Osteoblast (primary cell): Measurements from ENCODE around the gene RAC2. TPM values are rescaled to one million over a fixed set of nuclear protein-coding genes. Genes with fewer than 3 reads are reported as not detected.

Experiments used
- DNase-seq: peaks from one replicate; pipeline ENCODE4 v3.0.0; 2011; ENCODE audit warnings: low spot score, mixed read lengths; ENCODE audit not compliant: insufficient read length; ENCODE audit errors: missing footprints
- H2AFZ ChIP-seq: 2 replicates; pipeline ENCODE4 v1.6.0; 2011; ENCODE audit warnings: mild to moderate bottlenecking, low read length
- H3K27ac ChIP-seq: 2 replicates; pipeline ENCODE4 v1.5.1; 2011; ENCODE audit warnings: mild to moderate bottlenecking, low read depth, low read length, moderate library complexity
- H3K27me3 ChIP-seq: 2 replicates; pipeline ENCODE4 v1.6.0; 2012; ENCODE audit warnings: mild to moderate bottlenecking, control low read depth, inconsistent platforms, low read length, moderate library complexity; ENCODE audit not compliant: insufficient read depth
- H3K36me3 ChIP-seq: 2 replicates; pipeline ENCODE4 v1.5.1; 2011; ENCODE audit warnings: mild to moderate bottlenecking, low read length, control low read depth, moderate library complexity; ENCODE audit not compliant: insufficient read depth
- H3K4me1 ChIP-seq: 2 replicates; pipeline ENCODE4 v1.5.1; 2011; ENCODE audit warnings: mild to moderate bottlenecking, low read length, control low read depth, moderate library complexity; ENCODE audit not compliant: insufficient read depth
- H3K4me2 ChIP-seq: 2 replicates; pipeline ENCODE4 v1.6.0; 2011; ENCODE audit warnings: mild to moderate bottlenecking, low read length; ENCODE audit not compliant: insufficient read depth
- H3K4me3 ChIP-seq: fragments of 200-600 bp; sonication (generic); 3 replicates; pipeline ENCODE4 v1.5.1; 2012; ENCODE audit warnings: mild to moderate bottlenecking, low read length, inconsistent platforms; ENCODE audit not compliant: insufficient read depth
- H3K79me2 ChIP-seq: 2 replicates; pipeline ENCODE4 v1.6.0; 2012; ENCODE audit warnings: mild to moderate bottlenecking, low read length, control low read depth, inconsistent platforms; ENCODE audit not compliant: insufficient read depth
- H3K9me3 ChIP-seq: 2 replicates; pipeline ENCODE4 v1.5.1; 2011; ENCODE audit warnings: low read depth, low read length, control low read depth
- H4K20me1 ChIP-seq: 2 replicates; pipeline ENCODE4 v1.6.0; 2012; ENCODE audit warnings: mild to moderate bottlenecking, low read length, control low read depth; ENCODE audit not compliant: insufficient read depth
- CTCF ChIP-seq: IDR thresholded peaks from 2 replicates; pipeline ENCODE4 v1.5.1; 2011; ENCODE audit warnings: mild to moderate bottlenecking, low read depth, low read length, moderate library complexity; ENCODE audit errors: extremely low read depth
- total RNA-seq: library from RNA; depleted of rRNA; stranded (reverse); fragments of >200 nt; gene quantifications from 2 replicates; pipeline ENCODE4 v1.2.3, GENCODE V29; 2012

The RAC2 gene
- total RNA-seq, 1 donor: 14.5 TPM

- Histone ChIP-seq H2AFZ (no peak overlapping the region), H3K4me3 (no peak overlapping the region), H3K27ac (no peak overlapping the region), H3K27me3 (peaks cover 15% of the 10 kb centered on the region), H3K4me1 (no peaks in the 10 kb centered on the region), H4K20me1 (no peaks in the 10 kb centered on the region), H3K9me3 (no peaks in the 10 kb centered on the region), H3K79me2 (no peaks in the 10 kb centered on the region), H3K4me2 (no peak overlapping the region), H3K36me3 (peaks cover 4% of the 10 kb centered on the region)
- no peak for TF ChIP-seq CTCF
- DNase-seq: no peak
Measured at GRCh38 chr22:37219533-37219932, 24.5 kb downstream of the RAC2 start.

- Histone ChIP-seq H3K79me2 (no peaks in the 10 kb centered on the region), H3K9me3 (no peaks in the 10 kb centered on the region), H2AFZ (no peak overlapping the region), H3K4me1 (no peaks in the 10 kb centered on the region), H3K36me3 (peaks cover 3% of the 10 kb centered on the region), H3K27me3 (peaks cover 21% of the 10 kb centered on the region), H3K4me2 (no peak overlapping the region), H4K20me1 (no peaks in the 10 kb centered on the region), H3K4me3 (no peak overlapping the region), H3K27ac (no peak overlapping the region)
- no peak for TF ChIP-seq CTCF
- no peak for DNase-seq
Measured at GRCh38 chr22:37218771-37219411, 25.2 kb downstream of the RAC2 start.

- TF ChIP-seq CTCF: no peak
Measured at GRCh38 chr22:37218399-37218770, 25.7 kb downstream of the RAC2 start.

GRCh38 chr22:37215890-37216289, 28.2 kb downstream of the RAC2 start:
- no peaks in the 10 kb centered on the region for H3K9me3 ChIP-seq
- peaks cover 3% of the 10 kb centered on the region for H4K20me1 ChIP-seq
- DNase-seq: no peak
- H2AFZ ChIP-seq: no peak overlapping the region
- no peaks in the 10 kb centered on the region for H3K36me3 ChIP-seq
- no peak overlapping the region for H3K4me2 ChIP-seq
- no peak for TF ChIP-seq CTCF
- H3K79me2 ChIP-seq: no peaks in the 10 kb centered on the region
- no peak overlapping the region for H3K4me3 ChIP-seq
- peaks cover 41% of the 10 kb centered on the region for H3K27me3 ChIP-seq
- H3K4me1 ChIP-seq: peaks cover 7% of the 10 kb centered on the region
- H3K27ac ChIP-seq: no peak overlapping the region

More at GRCh38 chr22:37218399-37218770, 25.7 kb downstream of the RAC2 start:
- Histone ChIP-seq H3K27me3 (peaks cover 26% of the 10 kb centered on the region), H3K9me3 (no peaks in the 10 kb centered on the region), H3K4me1 (no peaks in the 10 kb centered on the region), H3K4me2 (no peak overlapping the region), H4K20me1 (no peaks in the 10 kb centered on the region), H3K27ac (no peak overlapping the region), H3K36me3 (no peaks in the 10 kb centered on the region), H3K4me3 (no peak overlapping the region), H3K79me2 (no peaks in the 10 kb centered on the region), H2AFZ (no peak overlapping the region)
- no peak for DNase-seq
